GM23338 (cell line): ENCODE results near the gene CHRNB2. TPM values are rescaled to one million over a fixed set of nuclear protein-coding genes. Genes with fewer than 3 reads are reported as not detected.

Source experiments
- ATAC-seq: fragments of 200-7000 bp; cut with Tn5 transposase; 3 replicates; pipeline ENCODE4 v1.9.1; 2020
- DNase-seq: peaks from one replicate; pipeline ENCODE4 v3.0.0-alpha.2; 2015; ENCODE audit warnings: low spot score
- H2AFZ ChIP-seq: fragments of 200-600 bp; sonication (generic); 2 replicates; pipeline ENCODE4 v1.8.0; 2016; ENCODE audit warnings: antibody characterized with exemption, mild to moderate bottlenecking, moderate library complexity
- H3F3A ChIP-seq: fragments of 200-600 bp; sonication (generic); replicated peaks from 2 replicates; pipeline ENCODE4 v1.8.0; 2017; ENCODE audit warnings: antibody characterized with exemption, mixed run types, low read depth
- H3K27ac ChIP-seq: fragments of 200-600 bp; sonication (generic); 2 replicates; pipeline ENCODE4 v1.6.1; 2016; ENCODE audit warnings: low read depth
- H3K27me3 ChIP-seq: fragments of 200-600 bp; sonication (generic); 2 replicates; pipeline ENCODE4 v1.8.0; 2016; ENCODE audit warnings: mild to moderate bottlenecking, mixed run types, moderate library complexity; ENCODE audit not compliant: insufficient read depth
- H3K36me3 ChIP-seq: fragments of 200-600 bp; sonication (generic); 2 replicates; pipeline ENCODE4 v1.8.0; 2016; ENCODE audit warnings: mild to moderate bottlenecking; ENCODE audit not compliant: insufficient read depth
- H3K4me1 ChIP-seq: fragments of 200-600 bp; sonication (generic); 2 replicates; pipeline ENCODE4 v1.8.0; 2016; ENCODE audit warnings: mild to moderate bottlenecking, moderate library complexity; ENCODE audit not compliant: insufficient read depth
- H3K4me2 ChIP-seq: fragments of 200-600 bp; sonication (generic); 2 replicates; pipeline ENCODE4 v1.7.1; 2017; ENCODE audit warnings: mixed run types
- H3K4me3 ChIP-seq: fragments of 200-600 bp; sonication (generic); 2 replicates; pipeline ENCODE4 v1.6.1; 2016; ENCODE audit warnings: mixed run types
- H3K79me2 ChIP-seq: fragments of 200-600 bp; sonication (generic); replicated peaks from 2 replicates; pipeline ENCODE4 v1.8.0; 2017; ENCODE audit warnings: mild to moderate bottlenecking; ENCODE audit not compliant: insufficient read depth
- H3K9me2 ChIP-seq: fragments of 200-600 bp; sonication (generic); 2 replicates; pipeline ENCODE4 v1.8.0; 2017; ENCODE audit not compliant: insufficient read depth
- H4K20me1 ChIP-seq: fragments of 200-600 bp; sonication (generic); replicated peaks from 2 replicates; pipeline ENCODE4 v1.8.0; 2017; ENCODE audit warnings: mild to moderate bottlenecking; ENCODE audit not compliant: insufficient read depth
- H3K27ac Mint-ChIP-seq: 2 replicates; pipeline ENCODE4 v1.8.0; 2020; ENCODE audit warnings: inconsistent platforms, mild to moderate bottlenecking, moderate library complexity, mixed read lengths
- H3K27me3 Mint-ChIP-seq: 3 replicates; pipeline ENCODE4 v1.8.0; 2022; ENCODE audit warnings: low read depth, mild to moderate bottlenecking, moderate library complexity, mixed read lengths, inconsistent platforms; ENCODE audit not compliant: insufficient read depth, poor library complexity
- H3K36me3 Mint-ChIP-seq: 3 replicates; pipeline ENCODE4 v1.8.0; 2021; ENCODE audit warnings: low read depth, mild to moderate bottlenecking, inconsistent platforms, moderate library complexity, mixed read lengths
- H3K4me1 Mint-ChIP-seq: 3 replicates; pipeline ENCODE4 v1.8.0; 2020; ENCODE audit warnings: mild to moderate bottlenecking, inconsistent platforms, mixed read lengths
- H3K4me3 Mint-ChIP-seq: 3 replicates; pipeline ENCODE4 v1.8.0; 2021; ENCODE audit warnings: moderate library complexity, mild to moderate bottlenecking, inconsistent platforms, mixed read lengths
- H3K9me3 Mint-ChIP-seq: 3 replicates; pipeline ENCODE4 v1.8.0; 2020; ENCODE audit warnings: moderate library complexity, mild to moderate bottlenecking, inconsistent platforms, mixed read lengths
- EZH2 ChIP-seq: fragments of 200-600 bp; sonication (generic); IDR thresholded peaks from one replicate; pipeline ENCODE4 v1.8.0; 2017; ENCODE audit warnings: antibody characterized with exemption, mild to moderate bottlenecking, low read depth; ENCODE audit not compliant: unreplicated experiment
- NANOG ChIP-seq: IDR thresholded peaks from 2 replicates; pipeline ENCODE4 v1.6.1; 2016; ENCODE audit warnings: antibody characterized with exemption, borderline replicate concordance
- ZNF331 ChIP-seq: fragments of 250-450 bp; sonication (Bioruptor Pico); IDR thresholded peaks from 2 replicates; pipeline ENCODE4 v1.5.0; 2020; ENCODE audit warnings: low read depth, mild to moderate bottlenecking, moderate library complexity
- polyA plus RNA-seq: library from polyadenylated mRNA; unstranded; fragments of >200 nt; fragmentation: Nextera tagmentation; extraction: Ambion mirVana; gene quantifications from 2 replicates; pipeline ENCODE4 v1.2.1, GENCODE V29; 2016
- total RNA-seq: library from RNA; depleted of rRNA; stranded (reverse); fragments of >200 nt; shearing (Covaris generic); gene quantifications from 2 replicates; pipeline ENCODE4 v1.2.3, GENCODE V29; 2014
- TF ChIP-seq, protein P1 (sequence below): fragments of 250-450 bp; sonication (Bioruptor Pico); IDR thresholded peaks from 2 replicates; pipeline ENCODE4 v1.5.0; 2020; ENCODE audit warnings: mild to moderate bottlenecking, moderate library complexity
- TF ChIP-seq, protein P2 (sequence below): IDR thresholded peaks from 2 replicates; pipeline ENCODE4 v1.6.1; 2016; ENCODE audit warnings: antibody characterized with exemption
- TF ChIP-seq, protein P3 (sequence below), 2 experiments: fragments of 200-600 bp in 1 of 2; sonication (generic) in 1 of 2; conservative IDR thresholded peaks; 2 replicates each; pipeline versions ENCODE4 v1.5.1 to v1.6.1; 2016 to 2017; ENCODE audit warnings: antibody characterized with exemption in 2 of 2, low read depth in 2 of 2, mild to moderate bottlenecking in 2 of 2, moderate library complexity in 1 of 2

The CHRNB2 gene
- total and polyA plus RNA-seq, 2 experiments from 2014 or later: 0.73 to 3.6 TPM

DNA sequence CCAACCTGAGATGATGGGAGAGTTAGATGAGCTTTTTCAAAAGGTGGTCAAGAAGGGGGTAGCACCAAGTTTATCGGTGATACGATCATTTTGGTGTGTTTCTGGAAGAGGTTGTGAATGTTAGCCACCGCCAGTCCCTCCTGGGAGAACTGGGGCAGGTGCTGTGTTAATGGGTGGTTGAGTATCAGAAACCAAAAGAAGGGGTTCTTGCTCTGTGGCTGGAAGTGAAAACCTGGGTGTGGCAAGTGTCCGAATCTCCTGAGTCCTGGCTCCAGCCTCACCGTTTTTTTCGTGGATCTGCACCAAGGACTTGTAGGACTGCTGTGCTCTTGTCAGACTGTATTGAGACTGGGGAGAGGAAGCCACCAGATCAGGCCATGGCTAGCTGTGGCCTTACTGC lies 16.9 kb upstream of the CHRNB2 start (continued):
- TF ChIP-seq, protein P1, sequence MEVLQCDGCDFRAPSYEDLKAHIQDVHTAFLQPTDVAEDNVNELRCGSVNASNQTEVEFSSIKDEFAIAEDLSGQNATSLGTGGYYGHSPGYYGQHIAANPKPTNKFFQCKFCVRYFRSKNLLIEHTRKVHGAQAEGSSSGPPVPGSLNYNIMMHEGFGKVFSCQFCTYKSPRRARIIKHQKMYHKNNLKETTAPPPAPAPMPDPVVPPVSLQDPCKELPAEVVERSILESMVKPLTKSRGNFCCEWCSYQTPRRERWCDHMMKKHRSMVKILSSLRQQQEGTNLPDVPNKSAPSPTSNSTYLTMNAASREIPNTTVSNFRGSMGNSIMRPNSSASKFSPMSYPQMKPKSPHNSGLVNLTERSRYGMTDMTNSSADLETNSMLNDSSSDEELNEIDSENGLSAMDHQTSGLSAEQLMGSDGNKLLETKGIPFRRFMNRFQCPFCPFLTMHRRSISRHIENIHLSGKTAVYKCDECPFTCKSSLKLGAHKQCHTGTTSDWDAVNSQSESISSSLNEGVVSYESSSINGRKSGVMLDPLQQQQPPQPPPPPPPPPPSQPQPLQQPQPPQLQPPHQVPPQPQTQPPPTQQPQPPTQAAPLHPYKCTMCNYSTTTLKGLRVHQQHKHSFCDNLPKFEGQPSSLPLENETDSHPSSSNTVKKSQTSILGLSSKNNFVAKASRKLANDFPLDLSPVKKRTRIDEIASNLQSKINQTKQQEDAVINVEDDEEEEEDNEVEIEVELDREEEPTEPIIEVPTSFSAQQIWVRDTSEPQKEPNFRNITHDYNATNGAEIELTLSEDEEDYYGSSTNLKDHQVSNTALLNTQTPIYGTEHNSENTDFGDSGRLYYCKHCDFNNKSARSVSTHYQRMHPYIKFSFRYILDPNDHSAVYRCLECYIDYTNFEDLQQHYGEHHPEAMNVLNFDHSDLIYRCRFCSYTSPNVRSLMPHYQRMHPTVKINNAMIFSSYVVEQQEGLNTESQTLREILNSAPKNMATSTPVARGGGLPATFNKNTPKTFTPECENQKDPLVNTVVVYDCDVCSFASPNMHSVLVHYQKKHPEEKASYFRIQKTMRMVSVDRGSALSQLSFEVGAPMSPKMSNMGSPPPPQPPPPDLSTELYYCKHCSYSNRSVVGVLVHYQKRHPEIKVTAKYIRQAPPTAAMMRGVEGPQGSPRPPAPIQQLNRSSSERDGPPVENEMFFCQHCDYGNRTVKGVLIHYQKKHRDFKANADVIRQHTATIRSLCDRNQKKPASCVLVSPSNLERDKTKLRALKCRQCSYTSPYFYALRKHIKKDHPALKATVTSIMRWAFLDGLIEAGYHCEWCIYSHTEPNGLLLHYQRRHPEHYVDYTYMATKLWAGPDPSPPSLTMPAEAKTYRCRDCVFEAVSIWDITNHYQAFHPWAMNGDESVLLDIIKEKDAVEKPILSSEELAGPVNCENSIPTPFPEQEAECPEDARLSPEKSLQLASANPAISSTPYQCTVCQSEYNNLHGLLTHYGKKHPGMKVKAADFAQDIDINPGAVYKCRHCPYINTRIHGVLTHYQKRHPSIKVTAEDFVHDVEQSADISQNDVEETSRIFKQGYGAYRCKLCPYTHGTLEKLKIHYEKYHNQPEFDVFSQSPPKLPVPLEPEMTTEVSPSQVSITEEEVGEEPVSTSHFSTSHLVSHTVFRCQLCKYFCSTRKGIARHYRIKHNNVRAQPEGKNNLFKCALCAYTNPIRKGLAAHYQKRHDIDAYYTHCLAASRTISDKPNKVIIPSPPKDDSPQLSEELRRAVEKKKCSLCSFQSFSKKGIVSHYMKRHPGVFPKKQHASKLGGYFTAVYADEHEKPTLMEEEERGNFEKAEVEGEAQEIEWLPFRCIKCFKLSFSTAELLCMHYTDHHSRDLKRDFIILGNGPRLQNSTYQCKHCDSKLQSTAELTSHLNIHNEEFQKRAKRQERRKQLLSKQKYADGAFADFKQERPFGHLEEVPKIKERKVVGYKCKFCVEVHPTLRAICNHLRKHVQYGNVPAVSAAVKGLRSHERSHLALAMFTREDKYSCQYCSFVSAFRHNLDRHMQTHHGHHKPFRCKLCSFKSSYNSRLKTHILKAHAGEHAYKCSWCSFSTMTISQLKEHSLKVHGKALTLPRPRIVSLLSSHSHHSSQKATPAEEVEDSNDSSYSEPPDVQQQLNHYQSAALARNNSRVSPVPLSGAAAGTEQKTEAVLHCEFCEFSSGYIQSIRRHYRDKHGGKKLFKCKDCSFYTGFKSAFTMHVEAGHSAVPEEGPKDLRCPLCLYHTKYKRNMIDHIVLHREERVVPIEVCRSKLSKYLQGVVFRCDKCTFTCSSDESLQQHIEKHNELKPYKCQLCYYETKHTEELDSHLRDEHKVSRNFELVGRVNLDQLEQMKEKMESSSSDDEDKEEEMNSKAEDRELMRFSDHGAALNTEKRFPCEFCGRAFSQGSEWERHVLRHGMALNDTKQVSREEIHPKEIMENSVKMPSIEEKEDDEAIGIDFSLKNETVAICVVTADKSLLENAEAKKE (CRISPR knock-in tag): no peak

DNA sequence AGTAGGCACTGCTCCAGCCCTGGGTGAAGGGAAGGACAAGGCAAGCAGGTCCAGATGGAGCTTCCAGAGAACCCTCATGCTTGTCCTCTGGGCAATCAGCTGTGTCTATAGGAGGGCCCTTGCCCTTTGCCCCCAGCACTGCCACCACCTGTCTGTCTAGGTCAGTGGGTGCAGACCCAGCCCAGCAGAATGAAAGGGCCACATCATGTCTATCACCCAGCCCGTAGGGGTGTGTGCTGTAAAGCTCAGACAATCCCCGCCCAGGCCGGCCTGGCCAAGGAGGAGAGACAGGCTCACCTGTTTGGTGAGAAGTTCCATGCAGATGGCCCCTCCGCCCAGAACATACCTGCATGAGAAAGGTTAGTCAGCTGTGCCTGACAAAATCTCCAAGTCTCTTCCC lies 16.1 kb upstream of the CHRNB2 start:
- Histone ChIP-seq H4K20me1 (peaks cover 42% of the 10 kb centered on the region), H2AFZ (no peak overlapping the region), H3K9me2 (no peaks in the 10 kb centered on the region), H3K27ac (no peak overlapping the region), H3K27me3 (no peaks in the 10 kb centered on the region), H3K4me1 (peaks cover 4% of the 10 kb centered on the region; the same call in 1 of the 2 replicates), H3K36me3 (peaks cover 58% of the 10 kb centered on the region), H3F3A (0 out of 2 replicates have a peak, but pooled peaks cover 11% of the 10 kb centered on the region), H3K79me2 (peaks cover 10% of the 10 kb centered on the region), H3K4me3 (no peak overlapping the region), H3K4me2 (no peak overlapping the region)
- peaks cover 75% of the 10 kb centered on the region for H3K36me3 Mint-ChIP-seq
- no peak overlapping the region for H3K4me3 Mint-ChIP-seq
- no peaks in the 10 kb centered on the region for H3K9me3 Mint-ChIP-seq
- TF ChIP-seq, protein P2, sequence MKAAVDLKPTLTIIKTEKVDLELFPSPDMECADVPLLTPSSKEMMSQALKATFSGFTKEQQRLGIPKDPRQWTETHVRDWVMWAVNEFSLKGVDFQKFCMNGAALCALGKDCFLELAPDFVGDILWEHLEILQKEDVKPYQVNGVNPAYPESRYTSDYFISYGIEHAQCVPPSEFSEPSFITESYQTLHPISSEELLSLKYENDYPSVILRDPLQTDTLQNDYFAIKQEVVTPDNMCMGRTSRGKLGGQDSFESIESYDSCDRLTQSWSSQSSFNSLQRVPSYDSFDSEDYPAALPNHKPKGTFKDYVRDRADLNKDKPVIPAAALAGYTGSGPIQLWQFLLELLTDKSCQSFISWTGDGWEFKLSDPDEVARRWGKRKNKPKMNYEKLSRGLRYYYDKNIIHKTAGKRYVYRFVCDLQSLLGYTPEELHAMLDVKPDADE: no peak
- TF ChIP-seq ZNF331 (CRISPR knock-in tag) (no peak), NANOG (no peak), EZH2 (no peak)
- TF ChIP-seq, protein P3, sequence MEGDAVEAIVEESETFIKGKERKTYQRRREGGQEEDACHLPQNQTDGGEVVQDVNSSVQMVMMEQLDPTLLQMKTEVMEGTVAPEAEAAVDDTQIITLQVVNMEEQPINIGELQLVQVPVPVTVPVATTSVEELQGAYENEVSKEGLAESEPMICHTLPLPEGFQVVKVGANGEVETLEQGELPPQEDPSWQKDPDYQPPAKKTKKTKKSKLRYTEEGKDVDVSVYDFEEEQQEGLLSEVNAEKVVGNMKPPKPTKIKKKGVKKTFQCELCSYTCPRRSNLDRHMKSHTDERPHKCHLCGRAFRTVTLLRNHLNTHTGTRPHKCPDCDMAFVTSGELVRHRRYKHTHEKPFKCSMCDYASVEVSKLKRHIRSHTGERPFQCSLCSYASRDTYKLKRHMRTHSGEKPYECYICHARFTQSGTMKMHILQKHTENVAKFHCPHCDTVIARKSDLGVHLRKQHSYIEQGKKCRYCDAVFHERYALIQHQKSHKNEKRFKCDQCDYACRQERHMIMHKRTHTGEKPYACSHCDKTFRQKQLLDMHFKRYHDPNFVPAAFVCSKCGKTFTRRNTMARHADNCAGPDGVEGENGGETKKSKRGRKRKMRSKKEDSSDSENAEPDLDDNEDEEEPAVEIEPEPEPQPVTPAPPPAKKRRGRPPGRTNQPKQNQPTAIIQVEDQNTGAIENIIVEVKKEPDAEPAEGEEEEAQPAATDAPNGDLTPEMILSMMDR (conservative IDR thresholded peaks at IDR 0.05; ENCODE audit: low read depth in 2 of 2): no peak
- DNase-seq (no peak), ATAC-seq (no peak)
- H3K27me3 Mint-ChIP-seq: no peaks in the 10 kb centered on the region
- no peak overlapping the region for H3K27ac Mint-ChIP-seq
- H3K4me1 Mint-ChIP-seq: peaks cover 10% of the 10 kb centered on the region; the same call in 2 of the 3 replicates
